HEK293T (cell line): ENCODE data around the gene FAM217B.

Experiments
- CTCF ChIA-PET: fragments of 350-600 bp; formaldehyde crosslinking; extraction: SDS; loops from one replicate; lab custom pipeline; 2021; ENCODE audit warnings: antibody characterized with exemption, inconsistent platforms; lab: Yijun Ruan, JAX
- POLR2A ChIA-PET: fragments of 350-600 bp; formaldehyde crosslinking; extraction: SDS; loops from one replicate; lab custom pipeline; 2020; ENCODE audit warnings: antibody characterized with exemption, inconsistent platforms; lab: Yijun Ruan, JAX
- DNase-seq: peaks from one replicate; pipeline ENCODE4 v3.0.0; 2012; ENCODE audit warnings: mixed read lengths; ENCODE audit errors: extremely low spot score
- ARNT ChIP-seq: fragments of 450-650 bp; IDR thresholded peaks from 2 replicates; pipeline ENCODE4 v1.6.1; 2017; ENCODE audit warnings: mild to moderate bottlenecking
- BHLHE40 ChIP-seq: fragments of 450-650 bp; IDR thresholded peaks from 2 replicates; pipeline ENCODE4 v1.6.1; 2016; ENCODE audit warnings: mild to moderate bottlenecking, moderate library complexity, borderline replicate concordance
- CTBP1 ChIP-seq: fragments of 450-650 bp; IDR thresholded peaks from 2 replicates; pipeline ENCODE4 v1.6.1; 2016; ENCODE audit warnings: borderline replicate concordance
- ELF4 ChIP-seq: fragments of 450-650 bp; IDR thresholded peaks from 2 replicates; pipeline ENCODE4 v1.6.1; 2017; ENCODE audit warnings: antibody characterized with exemption
- FOXA1 ChIP-seq: fragments of 450-650 bp; IDR thresholded peaks from 2 replicates; pipeline ENCODE4 v1.6.1; 2016; ENCODE audit warnings: mild to moderate bottlenecking
- FOXK2 ChIP-seq: fragments of 450-650 bp; IDR thresholded peaks from 2 replicates; pipeline ENCODE4 v1.6.1; 2016; ENCODE audit warnings: mild to moderate bottlenecking
- FOXM1 ChIP-seq: fragments of 450-650 bp; IDR thresholded peaks from 2 replicates; pipeline ENCODE4 v1.6.1; 2017; ENCODE audit warnings: mild to moderate bottlenecking, borderline replicate concordance
- HDGF ChIP-seq: fragments of 450-650 bp; IDR thresholded peaks from 2 replicates; pipeline ENCODE4 v1.6.1; 2017; ENCODE audit warnings: antibody characterized with exemption, borderline replicate concordance
- L3MBTL2 ChIP-seq: fragments of 450-650 bp; conservative IDR thresholded peaks from 2 replicates; pipeline ENCODE4 v1.6.1; 2016; ENCODE audit warnings: mild to moderate bottlenecking
- LEF1 ChIP-seq: fragments of 450-650 bp; IDR thresholded peaks from 2 replicates; pipeline ENCODE4 v1.6.1; 2017; ENCODE audit warnings: mild to moderate bottlenecking, borderline replicate concordance
- NFRKB ChIP-seq: fragments of 450-650 bp; IDR thresholded peaks from 2 replicates; pipeline ENCODE4 v1.6.1; 2016; ENCODE audit warnings: mild to moderate bottlenecking, moderate library complexity
- PKNOX1 ChIP-seq: fragments of 450-650 bp; IDR thresholded peaks from 2 replicates; pipeline ENCODE4 v1.6.1; 2016
- SP1 ChIP-seq: fragments of 450-650 bp; IDR thresholded peaks from 2 replicates; pipeline ENCODE4 v1.6.1; 2017
- SUZ12 ChIP-seq: fragments of 450-650 bp; IDR thresholded peaks from 2 replicates; pipeline ENCODE4 v1.6.1; 2016; ENCODE audit warnings: mild to moderate bottlenecking
- TARDBP ChIP-seq: fragments of 450-650 bp; IDR thresholded peaks from 2 replicates; pipeline ENCODE4 v1.6.1; 2016
- ZNF384 ChIP-seq: fragments of 450-650 bp; IDR thresholded peaks from 2 replicates; pipeline ENCODE4 v1.6.1; 2016

Gene FAM217B

GRCh38 chr20:59925899-59926298 is 14.3 kb upstream of the FAM217B start:
- ChIA-PET POLR2A (interaction anchor here (2.7 kb wide), 1 partner anchor 14 kb away, joined by 19 read pairs; the partner anchor contains the start of genes FAM217B and PPP1R3D), CTCF (interaction anchor here (1.0 kb wide), 1 partner anchor 8 kb away, joined by 5 read pairs; the partner anchor contains the start of gene SYCP2)
- no peak for DNase-seq
- no peak for TF ChIP-seq NFRKB
- no peak for TF ChIP-seq FOXA1
- TF ChIP-seq L3MBTL2: no peak
- no peak for TF ChIP-seq CTBP1
- no peak for TF ChIP-seq PKNOX1
- no peak for TF ChIP-seq ZNF384
- TF ChIP-seq FOXK2: no peak
- TF ChIP-seq FOXM1: no peak
- no peak for TF ChIP-seq LEF1
- no peak for TF ChIP-seq SP1
- TF ChIP-seq ARNT: no peak
- TF ChIP-seq ELF4: no peak
- no peak for TF ChIP-seq TARDBP
- TF ChIP-seq HDGF: no peak
- TF ChIP-seq BHLHE40: no peak
- TF ChIP-seq SUZ12: no peak

GRCh38 chr20:59931511-59932312 is 8.5 kb upstream of the FAM217B start:
- no peak for DNase-seq
- ChIA-PET CTCF (no interaction called here), POLR2A (interaction anchor here (2.3 kb wide), 1 partner anchor 9 kb away, joined by 16 read pairs; the partner anchor contains the start of genes FAM217B and PPP1R3D)
- TF ChIP-seq FOXK2: no peak
- TF ChIP-seq L3MBTL2: no peak
- TF ChIP-seq ARNT: no peak
- no peak for TF ChIP-seq SUZ12
- TF ChIP-seq SP1: no peak

- ChIA-PET POLR2A (interaction anchor here (2.3 kb wide), 1 partner anchor 8 kb away, joined by 16 read pairs; the partner anchor contains the start of genes FAM217B and PPP1R3D), CTCF (no interaction called here)
- no peak for TF ChIP-seq FOXA1
- TF ChIP-seq NFRKB: no peak
- TF ChIP-seq PKNOX1: no peak
- TF ChIP-seq HDGF: no peak
- no peak for DNase-seq
These were observed 7.4 kb upstream of the FAM217B start for GRCh38 chr20:59932616-59933295.

- TF ChIP-seq FOXM1 (no peak), CTBP1 (no peak), LEF1 (no peak), FOXK2 (no peak), SUZ12 (no peak), BHLHE40 (no peak), ELF4 (no peak), TARDBP (no peak), SP1 (no peak)
- DNase-seq: no peak
- ChIA-PET POLR2A (no interaction called here), CTCF (interaction anchor here (1.1 to 1.5 kb wide), 3 partner anchors 8 to 21 kb away, joined by 3 to 5 read pairs (median 3); no protein-coding TSS in a partner anchor)
These were observed 6.8 kb upstream of the FAM217B start, which contains the start of gene SYCP2 for GRCh38 chr20:59933296-59933848. Gene SYCP2 (minus strand): TSS chr20:59933637. CDS start chr20:59922413, 11,224 bp downstream.

- peak; percentile 81 for DNase-seq
- CTCF ChIA-PET: interaction anchor here (0.6 to 1.5 kb wide), 8 partner anchors 8 to 153 kb away, joined by 3 to 5 read pairs (median 3); no protein-coding TSS in a partner anchor
- POLR2A ChIA-PET: no interaction called here
- TF ChIP-seq ELF4 (peak; percentile 22; the same call in 1 of the 2 replicates), NFRKB (no peak), L3MBTL2 (peak; percentile 91)
These were observed 6.2 kb upstream of the FAM217B start for GRCh38 chr20:59933849-59934585.

GRCh38 chr20:59935457-59936185 is 4.6 kb upstream of the FAM217B start:
- TF ChIP-seq SP1: no peak
- TF ChIP-seq SUZ12: no peak
- TF ChIP-seq FOXA1: no peak
- TF ChIP-seq PKNOX1: no peak
- TF ChIP-seq BHLHE40: no peak
- TF ChIP-seq LEF1: no peak
- no peak for TF ChIP-seq TARDBP
- no peak for TF ChIP-seq ZNF384
- no peak for TF ChIP-seq NFRKB
- TF ChIP-seq FOXK2: no peak
- no peak for TF ChIP-seq FOXM1
- TF ChIP-seq CTBP1: no peak
- TF ChIP-seq L3MBTL2: no peak
- TF ChIP-seq ELF4: no peak
- no peak for TF ChIP-seq ARNT
- no peak for TF ChIP-seq HDGF
- POLR2A ChIA-PET: no interaction called here
- CTCF ChIA-PET: interaction anchor here (0.6 to 1.2 kb wide), 2 partner anchors 71 to 96 kb away, joined by 3 read pairs; no protein-coding TSS in a partner anchor
- DNase-seq: no peak
